NCI-H1930 (cell line): ENCODE measurements around the gene PYGB.
"Not testable (repeated sequence)": the region's sequence is repeated elsewhere in the genome, so short reads cannot be mapped to it uniquely, and the experiment has no call there.

ENCODE experiments used
- DNase-seq, 2 experiments: peaks; one replicate each; lab custom pipeline; 2025; lab: John Stamatoyannopoulos, UW

Gene PYGB

DNA sequence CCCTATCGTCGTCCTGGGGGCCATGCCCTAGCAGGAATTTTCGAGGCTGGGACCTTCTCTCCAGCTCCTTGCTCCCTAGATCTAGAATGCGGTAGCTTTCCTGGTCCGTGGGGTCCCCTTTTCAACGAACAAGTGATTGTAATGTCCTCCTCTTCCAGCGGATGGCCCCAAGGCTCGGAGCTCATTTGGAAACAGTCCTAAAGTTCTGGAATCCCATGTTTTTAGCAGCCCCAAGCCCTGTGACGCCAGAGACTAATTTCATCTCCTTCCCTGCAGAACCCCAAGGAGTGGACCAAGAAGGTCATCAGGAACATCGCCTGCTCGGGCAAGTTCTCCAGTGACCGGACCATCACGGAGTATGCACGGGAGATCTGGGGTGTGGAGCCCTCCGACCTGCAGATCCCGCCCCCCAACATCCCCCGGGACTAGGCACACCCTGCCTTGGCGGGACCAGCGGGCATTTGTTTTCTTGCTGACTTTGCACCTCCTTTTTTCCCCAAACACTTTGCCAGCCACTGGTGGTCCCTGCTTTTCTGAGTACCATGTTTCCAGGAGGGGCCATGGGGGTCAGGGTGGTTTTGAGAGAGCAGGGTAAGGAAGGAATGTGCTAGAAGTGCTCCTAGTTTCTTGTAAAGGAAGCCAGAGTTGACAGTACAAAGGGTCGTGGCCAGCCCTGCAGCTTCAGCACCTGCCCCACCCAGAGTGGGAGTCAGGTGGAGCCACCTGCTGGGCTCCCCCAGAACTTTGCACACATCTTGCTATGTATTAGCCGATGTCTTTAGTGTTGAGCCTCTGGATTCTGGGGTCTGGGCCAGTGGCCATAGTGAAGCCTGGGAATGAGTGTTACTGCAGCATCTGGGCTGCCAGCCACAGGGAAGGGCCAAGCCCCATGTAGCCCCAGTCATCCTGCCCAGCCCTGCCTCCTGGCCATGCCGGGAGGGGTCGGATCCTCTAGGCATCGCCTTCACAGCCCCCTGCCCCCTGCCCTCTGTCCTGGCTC lies 48.5 kb downstream of the PYGB start:
- DNase-seq = peak in 1 of 2 experiments; percentile 11

GRCh38 chr20:25297141-25297905 lies 49.4 kb downstream of the PYGB start:
- DNase-seq = no peak

DNA sequence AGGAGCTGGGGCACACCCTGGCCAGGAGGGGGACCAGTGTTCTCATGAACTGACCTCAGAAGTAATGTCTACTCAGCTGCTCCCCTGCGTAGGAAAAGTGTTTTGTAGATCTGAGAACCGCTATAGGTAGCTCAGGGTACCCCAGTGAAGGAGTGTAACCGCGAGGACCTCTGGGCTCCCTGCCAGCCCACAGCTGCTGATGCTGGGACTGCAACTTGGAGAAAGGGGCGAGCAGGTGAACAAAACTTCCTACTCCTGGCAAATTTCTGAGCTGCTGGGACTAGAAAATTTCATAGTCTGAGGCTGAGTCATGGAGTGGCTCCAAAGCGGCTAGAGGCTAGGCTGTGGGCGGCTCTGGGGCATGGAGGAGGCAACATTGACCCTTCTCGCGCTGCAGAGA lies 51.9 kb downstream of the PYGB start:
- no peak for DNase-seq

- DNase-seq = no peak
Measured at GRCh38 chr20:25300496-25301170, 52.7 kb downstream of the PYGB start.

DNA sequence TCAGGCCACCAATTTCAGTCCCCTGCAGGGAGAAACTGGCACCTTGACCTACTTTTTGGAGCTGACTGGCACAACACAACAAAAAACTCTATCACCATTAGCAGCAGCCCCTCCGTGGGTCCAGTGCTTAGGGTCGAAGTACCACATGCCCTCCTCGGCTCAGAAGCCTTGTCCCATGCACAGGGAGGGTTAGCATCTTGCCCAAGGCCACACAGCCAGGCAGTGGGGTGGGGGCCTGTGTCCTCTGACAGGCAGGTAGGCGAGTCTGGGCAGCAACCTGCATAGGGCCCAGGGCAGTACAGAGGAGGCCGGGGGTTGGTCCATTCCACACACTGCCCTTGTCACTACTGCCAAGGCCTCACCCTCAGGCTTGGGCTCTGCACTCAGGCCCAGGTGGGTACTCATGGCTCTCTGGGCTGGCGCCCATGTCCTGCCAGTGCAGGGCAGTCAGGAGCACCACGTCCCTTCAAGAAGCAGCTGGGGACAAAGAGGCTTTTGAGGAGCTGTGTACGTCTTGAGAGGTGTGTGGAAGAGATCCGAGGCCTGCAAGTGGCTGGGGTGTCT lies 53.6 kb downstream of the PYGB start:
- DNase-seq = no peak

DNA sequence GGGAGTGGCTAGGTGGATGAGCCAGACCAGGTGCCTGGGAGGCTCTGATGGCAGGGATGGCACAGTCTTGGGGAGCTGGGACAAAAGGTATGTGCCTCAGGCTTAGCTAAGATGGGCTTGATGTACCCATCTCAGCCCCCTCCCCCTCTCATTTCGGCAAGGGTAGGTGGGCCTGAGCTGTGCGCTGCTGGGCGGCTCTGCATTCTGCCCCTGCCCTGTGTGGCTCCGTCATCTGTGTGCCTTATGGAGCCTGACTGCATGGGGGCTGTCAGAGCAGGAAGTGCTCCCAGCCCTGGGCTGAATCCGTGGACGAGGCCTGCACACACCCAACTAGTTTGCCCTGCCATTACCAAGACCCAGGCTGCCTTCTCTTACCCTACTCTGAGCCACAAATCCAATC lies 54.7 kb downstream of the PYGB start:
- DNase-seq = no peak

DNA sequence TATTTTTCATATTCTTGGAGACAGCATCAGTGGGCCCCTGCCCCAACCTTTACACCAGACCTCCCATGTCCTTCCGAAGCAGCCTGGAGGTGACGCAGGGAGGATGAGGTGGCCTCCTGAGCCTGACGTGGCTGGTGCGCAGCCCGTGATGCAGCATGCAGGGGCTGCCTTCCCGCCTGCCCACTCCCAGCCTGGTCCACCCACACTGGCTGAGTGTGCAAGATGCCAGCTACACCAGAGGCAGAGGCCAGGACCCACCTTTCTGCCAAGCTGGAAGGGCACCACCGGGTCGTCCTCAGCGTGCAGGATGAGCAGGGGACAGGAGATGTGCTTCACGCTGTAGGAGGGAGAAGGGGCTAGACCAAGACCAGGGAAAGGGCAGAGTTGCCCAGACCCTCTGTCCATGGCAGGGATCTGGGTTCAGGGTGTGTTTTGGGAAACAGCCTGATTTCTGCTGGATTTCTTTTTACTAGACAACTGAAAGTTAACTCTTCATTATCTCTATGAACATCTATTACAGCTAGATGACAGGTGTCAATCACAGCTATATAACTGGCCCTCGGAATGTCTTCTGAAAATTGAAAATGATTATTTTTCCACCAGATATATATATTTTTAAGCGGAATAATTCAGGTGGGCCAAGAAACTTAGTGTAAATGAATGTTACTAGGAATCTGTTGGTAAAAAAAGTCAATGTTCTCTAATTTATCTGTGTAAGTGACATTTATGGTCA lies 55.6 kb downstream of the PYGB start:
- no peak for DNase-seq

DNA sequence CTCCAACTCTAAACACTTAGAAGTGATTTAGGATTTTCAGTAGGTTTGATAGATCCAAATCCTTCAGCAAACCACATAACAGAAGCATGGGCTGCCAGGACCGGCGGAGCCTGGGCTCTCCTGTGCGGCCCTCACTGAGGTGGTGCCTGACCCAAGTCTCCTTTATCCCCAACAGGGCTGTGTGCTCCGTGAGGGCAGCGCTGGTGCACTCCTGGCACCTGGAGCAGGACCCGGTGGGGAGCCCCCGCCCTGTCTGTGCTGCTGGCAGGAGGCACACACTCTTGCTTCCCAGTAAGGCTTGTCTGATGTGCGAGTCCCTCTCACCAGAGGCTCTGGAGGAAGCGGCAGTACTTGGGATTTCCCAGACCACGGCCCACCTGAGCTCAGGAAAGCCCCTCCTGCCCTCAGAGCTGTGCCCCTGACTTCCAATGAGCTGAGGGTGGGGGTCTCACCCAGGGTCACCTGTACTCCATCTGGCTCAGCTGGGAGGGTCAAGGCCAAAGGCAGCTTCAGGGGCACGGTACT lies 56.2 kb downstream of the PYGB start:
- no peak for DNase-seq

DNA sequence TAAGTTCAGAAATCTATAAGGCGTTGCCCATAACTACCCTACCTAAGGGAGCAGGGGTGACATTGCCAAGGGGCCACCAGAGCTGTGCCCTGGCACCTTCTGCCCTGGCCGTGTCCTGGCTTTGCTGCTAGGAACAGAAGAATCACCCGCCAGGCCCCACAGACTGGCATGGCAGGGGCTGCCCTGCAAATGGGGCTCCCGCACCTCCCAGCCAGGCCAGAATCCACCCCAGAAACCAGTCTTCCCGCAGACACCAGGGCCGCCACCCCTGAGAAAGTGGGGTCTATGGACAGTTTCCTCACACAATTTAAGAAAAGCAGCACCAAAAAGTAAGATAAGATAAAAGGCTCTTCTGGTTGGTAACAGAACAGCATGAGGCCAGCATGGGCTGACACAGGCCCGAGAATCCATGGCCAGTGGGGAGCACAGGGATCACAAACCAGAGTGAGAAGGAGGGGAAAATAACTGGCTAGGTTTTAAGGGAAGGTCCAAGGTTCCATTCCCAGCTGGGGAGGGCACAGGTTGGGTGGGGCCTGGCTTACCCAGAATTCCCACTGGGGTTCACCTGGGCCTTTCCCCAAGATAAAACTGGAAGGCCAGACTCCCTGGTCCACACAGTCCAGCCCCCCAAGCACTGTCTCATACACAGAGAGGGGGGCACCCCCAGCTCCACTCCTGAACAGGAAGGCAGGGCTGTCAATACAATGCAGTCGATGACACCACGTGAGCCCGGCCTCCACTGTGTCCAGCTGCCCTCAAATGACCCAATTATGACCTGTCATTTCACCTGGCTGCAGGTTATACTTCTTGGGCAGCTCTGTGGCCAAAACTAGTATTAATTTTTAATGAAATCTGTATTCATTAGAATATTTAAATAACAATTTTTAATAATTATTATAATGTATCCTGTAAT lies 59.4 kb downstream of the PYGB start:
- DNase-seq = no peak

GRCh38 chr20:25308083-25308491 lies 60.2 kb downstream of the PYGB start:
- DNase-seq = no peak

DNA sequence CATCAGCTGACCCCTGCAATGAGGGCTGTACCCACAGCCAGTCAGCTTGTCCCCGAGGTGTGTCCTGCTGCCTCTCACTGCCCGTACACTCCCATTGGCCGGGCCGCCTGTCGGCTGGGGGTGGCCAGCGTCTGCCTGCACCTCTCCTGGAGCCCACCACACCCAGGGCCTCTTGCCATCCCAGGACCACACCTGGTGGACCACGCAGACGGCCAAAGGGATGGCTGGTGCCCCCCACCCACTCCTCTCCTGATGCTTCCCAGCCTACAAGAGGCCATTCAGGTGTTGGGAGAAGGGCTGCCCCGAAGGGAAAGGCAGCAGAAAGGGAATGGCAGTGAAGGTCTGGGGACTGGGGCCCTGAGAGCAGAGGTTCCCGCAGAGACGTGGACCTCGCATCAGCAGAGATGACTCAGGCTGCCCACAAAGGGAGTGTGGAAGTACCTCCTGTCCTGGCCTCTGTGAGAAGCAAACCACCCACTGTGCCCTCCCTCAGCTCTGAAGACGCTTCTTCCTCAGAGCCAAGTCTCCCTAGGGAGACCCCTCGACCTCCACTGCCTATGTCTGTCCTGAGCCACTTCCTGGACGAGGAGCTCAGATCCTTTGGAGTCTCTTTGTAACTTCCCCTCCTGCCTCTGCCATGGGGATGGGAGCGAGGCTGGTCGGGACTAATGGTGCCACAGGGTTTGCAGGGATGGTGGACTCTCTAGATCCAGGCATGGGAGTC lies 60.9 kb downstream of the PYGB start:
- DNase-seq = no peak

DNA sequence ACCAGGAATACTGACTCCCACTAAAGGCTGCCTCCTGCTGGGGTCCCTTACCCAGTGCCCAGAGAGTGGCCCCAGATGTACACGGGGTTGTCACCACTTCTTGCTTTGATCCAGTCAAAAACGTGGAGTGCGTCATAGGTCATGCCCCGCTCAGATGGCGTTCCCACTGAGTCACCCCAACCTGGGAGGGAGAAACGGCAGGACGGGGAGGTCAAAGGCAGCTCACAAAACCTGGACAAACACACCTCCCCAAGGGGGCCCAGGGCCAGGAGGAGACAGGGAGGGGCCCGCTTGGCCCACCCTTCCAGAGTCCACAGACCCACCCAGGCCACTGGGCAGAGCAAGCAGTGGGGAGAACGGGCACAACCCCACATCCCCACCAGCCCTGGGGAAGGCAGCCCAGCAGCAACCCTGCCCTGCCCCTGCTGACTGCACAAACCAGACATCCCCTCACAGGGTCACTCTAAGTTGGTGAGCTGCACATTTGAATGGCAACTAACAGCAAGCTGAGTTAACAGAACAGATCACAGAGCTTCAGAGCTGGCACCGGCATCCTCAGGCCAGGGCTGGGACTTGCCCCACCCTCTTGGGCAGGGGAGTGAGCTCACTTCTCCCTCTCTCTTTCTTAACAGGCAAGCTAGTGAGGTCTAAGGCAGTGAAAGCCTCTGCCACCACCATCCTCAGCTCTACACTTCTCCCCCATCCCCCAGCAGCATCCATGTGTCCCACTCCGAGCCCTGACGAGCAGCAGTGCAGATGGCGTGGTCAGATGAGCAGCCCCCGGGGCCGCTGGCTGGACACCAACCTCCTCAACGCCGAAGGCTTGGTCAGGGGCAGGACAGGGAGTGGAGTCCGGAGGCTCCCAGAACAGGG lies 61.7 kb downstream of the PYGB start:
- DNase-seq = no peak

DNA sequence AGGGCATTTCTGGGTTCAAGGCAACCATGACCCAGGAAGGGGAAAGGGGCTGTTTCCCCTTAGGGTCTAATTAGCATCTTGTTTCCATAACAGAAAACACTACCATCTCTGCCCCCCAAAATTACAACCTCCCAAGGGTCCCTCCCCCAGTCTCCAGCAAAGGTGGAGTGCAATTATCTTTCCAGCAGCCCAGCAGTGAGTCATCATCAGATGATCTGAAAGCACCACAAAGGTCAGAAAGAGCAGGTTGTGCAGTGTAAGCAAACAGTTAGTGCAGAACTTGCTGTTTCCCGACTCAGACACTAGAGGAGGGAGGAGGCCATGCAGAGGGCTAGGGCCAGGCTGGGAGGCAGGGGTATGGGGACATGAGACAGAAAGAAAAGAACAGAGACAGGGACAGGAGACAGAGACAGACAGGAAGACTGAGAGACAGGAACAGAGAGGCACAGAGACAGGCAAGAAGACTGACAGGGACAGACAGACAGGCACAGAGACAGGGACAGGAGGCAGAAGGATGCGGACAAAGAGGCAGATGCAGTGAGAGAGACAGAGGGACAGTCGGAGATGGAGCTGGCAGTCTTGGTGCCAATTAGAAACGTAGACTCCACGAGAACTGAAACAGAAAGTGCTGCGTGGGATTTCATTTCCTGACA lies 62.5 kb downstream of the PYGB start:
- DNase-seq = no peak

DNA sequence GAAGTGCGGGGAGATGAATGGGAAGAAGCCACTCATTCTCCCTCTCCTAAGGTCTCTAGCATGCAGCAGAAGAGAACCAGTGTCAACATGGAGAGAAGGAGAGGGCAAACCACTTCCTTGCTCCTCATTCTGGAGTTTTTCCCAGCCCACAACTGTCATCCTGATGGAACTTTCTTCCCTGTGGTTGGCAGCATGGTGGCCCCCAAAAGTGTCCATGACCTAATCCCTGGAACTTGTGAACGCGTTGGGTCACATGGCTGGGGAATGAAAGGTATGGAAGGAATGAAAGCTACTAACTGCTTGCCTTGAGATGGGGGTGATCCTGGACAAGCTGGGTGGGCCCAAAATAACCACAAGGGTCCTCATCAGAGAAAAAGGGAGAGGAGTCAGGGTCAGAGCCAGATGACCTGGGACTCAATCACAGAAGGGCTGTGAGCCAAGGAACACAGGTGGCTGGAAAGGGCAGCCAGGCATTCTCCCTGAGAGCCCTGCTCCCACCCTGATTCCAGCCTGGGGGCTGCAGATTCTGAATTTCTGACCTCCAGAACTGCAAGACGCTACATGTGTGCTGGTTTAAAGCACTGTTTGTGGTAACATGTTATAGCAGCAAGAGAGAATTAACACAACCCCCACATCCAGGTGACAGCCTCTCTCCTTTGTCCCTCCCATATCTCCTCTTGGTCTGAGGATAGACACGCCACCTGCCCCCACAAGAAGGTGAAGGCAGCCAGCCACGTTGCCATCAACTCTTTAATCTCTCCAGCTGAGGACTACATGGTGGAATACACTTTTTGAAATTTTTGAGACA lies 63.2 kb downstream of the PYGB start:
- no peak for DNase-seq

- not testable (repeated sequence) for DNase-seq
Measured at GRCh38 chr20:25312716-25313115, 64.8 kb downstream of the PYGB start.

DNA sequence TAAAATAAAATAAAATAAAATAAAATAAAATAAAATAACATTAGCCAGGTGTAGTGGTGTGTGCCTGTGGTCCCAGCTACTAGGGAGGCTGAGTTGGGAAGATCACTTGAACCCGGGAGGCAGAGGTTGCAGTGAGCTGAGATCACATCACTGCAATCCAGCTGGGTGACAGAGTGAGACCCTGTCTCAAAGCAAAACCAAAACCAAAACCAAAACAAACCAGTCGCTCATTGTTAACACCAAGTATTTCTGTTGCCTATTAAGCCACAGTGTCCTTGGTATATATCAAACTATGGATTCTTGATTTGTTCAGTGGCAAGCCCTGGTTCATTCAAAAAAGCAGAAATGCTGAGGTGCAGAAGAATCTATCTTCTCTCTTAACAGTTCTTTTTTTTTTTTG lies 65.7 kb downstream of the PYGB start:
- no peak for DNase-seq
